ENCODE results near the gene ZNF41.
"Not testable (repeated sequence)": the region's sequence is repeated elsewhere in the genome, so short reads cannot be mapped to it uniquely, and the experiment has no call there.

ZNF41 gene

DNA sequence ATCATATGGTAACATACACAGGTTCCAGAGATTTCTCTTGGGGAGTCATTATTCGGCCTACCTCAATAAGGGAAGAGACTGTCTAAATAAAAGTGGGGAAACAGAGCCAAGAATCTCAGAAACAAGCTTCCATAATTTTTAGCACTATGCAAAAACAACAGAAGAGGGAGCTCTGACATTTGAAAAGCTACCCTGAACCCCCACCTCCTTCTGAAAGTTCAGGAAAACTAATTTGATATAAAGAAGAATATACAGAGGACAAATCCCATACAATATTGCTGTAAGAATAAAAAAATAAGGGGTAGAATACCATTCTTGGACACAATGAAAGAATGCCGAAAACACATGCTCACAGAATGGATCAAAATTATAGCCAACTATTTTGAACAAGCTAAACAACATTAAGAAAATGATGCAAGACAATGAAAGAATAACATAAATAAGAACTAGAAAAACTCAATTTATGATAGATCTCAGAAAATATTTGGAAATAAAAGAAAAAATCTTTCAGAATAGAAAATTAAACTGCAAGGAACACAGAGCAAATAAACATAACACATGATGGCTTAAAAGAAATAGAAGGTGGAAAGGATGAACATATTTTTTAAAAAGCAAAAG, 14.4 kb upstream of the ZNF41 start:
- FAIRE-seq (no peak), DNase-seq (ENCODE audit: extremely low spot score, insufficient read length, low read depth) (no peak)

DNA sequence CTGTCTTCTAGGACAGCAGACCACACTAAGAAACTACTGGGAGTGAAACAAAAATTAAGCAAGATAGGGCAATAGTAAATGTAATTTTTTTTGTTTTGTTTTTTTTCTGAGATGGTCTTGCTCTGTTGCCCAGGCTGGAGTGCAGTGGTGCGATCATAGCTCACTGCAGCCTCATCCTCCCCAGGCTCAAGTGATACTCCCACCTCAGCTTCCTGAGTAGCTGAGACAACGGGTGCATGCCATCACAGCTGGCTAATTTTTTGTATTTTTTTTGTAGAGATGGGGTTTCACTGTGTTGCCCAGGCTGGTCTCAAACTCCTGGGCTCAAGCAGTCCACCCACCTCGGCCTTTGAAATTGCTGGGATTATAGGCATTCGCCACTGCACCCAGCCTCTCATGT, 9.1 kb upstream of the ZNF41 start:
- not testable (repeated sequence) for FAIRE-seq; DNase-seq (ENCODE audit: extremely low spot score, insufficient read length, low read depth)

DNA sequence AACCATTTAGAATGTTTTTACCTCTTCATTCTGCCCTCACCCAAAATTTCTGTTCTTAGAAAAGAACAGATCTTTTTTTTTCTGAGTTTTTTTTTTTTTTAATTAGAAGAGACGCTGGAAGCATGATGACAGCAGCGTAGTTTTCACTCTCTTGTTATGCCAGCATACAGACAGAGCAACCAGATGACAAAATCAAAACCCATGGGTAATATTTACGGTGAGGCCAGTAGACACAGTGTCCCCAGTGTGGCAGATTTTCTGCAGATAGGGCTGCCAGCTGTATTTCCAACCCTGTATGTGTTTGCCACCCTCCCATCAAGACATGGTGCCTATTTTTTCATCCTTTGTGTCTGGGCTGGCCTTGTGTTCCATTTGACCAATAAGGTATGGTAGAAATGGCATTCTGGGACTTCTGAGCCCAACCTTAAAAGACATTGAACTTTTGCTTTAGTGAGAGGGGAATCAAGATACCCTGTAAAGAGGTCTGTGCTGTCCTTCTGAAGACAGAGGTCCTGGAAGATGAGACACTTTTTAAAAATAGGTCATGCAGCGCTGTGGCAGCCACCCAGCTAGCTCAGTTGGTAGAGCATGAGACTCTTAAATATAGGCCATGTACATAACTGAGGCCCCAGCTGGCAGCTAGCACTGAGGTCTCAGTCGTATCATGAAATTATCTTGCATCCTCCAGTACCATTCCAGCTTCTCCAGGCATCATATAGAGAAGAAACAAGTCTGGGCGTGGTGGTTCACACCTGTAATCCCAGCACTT, 6.7 kb upstream of the ZNF41 start:
- DNase-seq (ENCODE audit: extremely low spot score, insufficient read length, low read depth) (no peak), FAIRE-seq (no peak)

DNA sequence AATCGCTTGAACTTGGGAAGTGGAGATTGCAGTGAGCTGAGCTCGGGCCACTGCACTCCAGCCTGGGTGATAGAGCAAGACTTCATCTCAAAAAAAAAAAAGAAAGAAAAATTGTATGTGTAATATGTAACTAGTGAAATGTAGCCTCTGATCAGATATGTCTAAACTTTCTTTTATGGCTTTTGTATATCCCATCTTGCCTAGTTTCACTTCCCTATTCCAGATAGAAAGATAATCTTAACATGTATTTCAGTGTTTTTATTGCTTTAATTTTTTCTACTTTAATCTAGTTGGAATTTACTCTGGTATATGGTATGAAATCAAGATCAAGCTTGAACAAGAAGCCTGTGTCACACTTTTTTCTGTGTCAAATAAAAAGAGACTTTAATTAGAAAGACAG, 1.9 kb upstream of the ZNF41 start:
- no peak for DNase-seq (ENCODE audit: extremely low spot score, insufficient read length, low read depth)
- peak; percentile 66 for FAIRE-seq

DNA sequence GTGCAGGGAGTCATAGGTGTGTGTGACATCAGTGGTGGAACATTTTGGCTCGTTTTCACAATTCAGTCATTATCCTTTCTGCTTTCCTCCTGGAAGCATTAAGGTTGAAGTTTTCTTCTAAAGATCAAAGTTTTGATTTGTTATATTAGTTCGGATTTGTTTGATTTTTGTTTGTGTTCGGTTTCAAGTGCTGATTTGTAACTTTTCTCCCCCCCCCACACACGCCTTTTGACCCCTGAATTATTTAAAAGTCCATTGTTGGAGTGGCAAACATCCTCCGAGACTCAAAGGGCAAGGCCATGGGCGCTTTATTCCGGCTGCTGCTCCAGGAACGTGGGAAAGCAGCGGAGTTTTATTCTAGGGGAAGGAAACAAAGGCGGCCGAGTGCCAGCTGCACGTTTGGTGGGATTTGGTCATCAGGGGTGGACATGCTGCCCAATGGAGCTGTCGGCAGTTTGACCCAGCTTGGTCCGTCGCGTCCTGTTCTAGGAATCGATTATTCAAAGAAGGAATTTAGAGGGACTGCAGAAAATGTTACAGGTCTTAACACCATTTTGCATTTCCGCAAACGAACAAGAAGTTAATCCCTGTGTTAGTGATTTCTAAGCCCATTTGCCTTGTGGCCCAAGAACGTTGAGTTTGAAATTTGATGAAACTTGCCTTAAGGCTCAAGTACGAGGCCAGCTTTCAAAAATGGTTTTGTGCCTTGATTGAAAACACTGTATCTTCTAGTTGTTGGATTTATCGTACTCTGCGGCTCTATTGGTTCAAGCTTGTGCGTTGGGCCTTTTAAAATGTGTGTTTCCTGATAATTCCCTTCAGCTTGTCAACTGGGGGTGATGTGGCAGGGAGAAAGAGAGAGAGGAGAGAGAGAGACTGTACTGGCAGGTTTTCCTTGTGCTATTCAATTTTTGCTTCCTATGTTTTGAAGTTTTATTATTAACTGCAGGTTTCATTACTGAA, 565 bp upstream of the ZNF41 start:
- DNase-seq (ENCODE audit: extremely low spot score, insufficient read length, low read depth) (no peak), FAIRE-seq (peak; percentile 65)

DNA sequence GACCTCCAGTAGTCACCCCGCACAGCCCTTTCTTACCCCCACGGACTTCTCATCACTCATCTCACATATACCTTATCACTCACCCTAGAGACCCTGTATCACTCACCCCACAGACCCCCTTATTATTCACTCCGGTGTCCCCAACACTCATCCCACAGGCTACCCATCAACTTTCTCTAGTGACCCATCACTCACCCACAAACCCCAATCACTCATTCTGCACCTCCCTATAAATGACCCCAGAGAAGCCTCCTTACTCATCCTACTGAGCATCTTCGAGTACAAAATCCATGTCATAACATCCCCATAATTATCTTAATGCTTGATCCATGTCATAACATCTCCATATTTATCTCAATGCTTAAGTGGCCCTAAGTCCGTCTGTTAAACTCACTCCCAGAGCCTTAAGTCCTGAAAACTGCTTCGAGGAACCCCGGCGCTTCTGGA, 934 bp downstream of the ZNF41 start:
- FAIRE-seq: no peak

DNA sequence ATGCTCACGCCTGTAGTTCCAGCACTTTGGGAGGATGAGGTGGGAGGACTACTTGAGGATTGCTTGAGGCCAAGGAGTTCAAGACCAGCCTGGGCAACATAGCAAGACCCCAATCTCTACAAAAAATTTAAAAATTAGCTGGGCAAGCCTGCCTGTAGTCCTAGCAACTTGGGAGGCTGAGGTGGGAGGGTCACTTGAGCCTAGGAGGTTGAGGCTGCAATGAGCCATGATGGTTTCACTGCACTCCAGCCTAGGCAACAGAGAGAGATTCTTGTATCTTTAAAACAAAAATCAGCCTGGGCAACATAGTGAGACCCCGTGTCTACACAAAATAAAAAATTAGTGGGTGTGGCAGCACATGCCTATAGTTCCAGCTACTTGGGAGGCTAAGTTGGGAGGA, 1.9 kb downstream of the ZNF41 start:
- FAIRE-seq: peak; percentile 59
- DNase-seq (ENCODE audit: extremely low spot score, insufficient read length, low read depth): no peak

More for the DNA sequence above, 934 bp downstream of the ZNF41 start:
- DNase-seq (ENCODE audit: extremely low spot score, insufficient read length, low read depth): no peak

DNA sequence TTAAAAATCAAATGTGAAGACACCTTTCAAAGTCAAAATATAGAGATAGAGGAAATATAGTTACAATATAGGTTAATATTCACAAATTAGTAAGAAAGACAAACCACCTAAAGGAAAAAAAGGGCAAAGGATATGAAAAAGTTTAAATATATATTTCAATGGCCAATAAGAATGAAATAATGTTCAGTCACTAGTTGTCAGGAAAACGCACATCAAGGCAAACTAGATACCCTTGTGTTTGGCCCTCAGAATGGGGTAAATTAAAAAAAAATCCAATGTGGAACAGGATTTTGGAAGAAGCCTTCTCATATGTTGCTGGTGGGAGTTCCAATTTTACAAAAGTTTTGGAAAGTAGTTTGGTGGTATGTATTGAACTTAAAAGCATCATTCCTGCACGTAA, 2.4 kb downstream of the ZNF41 start:
- no peak for DNase-seq (ENCODE audit: extremely low spot score, insufficient read length, low read depth)
- FAIRE-seq: no peak

DNA sequence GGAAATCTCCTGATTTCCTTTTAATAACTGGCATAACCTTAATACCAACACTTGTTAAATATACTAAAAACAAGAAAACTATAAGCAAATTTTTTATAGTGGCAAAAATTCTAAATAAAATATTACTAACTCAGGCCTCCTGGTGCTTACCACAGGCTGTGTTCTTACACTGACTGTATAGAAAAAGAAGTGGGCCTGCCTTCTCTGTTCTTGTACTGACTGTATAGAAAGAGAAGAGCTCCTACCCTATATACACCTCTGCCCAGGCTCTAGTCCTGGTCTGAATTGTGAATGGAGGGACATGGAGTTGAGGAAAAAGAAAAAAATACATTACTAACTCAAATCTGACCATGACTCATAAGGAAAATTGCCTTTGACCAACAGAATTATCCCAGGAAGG, 7.5 kb downstream of the ZNF41 start:
- FAIRE-seq: no peak

DNA sequence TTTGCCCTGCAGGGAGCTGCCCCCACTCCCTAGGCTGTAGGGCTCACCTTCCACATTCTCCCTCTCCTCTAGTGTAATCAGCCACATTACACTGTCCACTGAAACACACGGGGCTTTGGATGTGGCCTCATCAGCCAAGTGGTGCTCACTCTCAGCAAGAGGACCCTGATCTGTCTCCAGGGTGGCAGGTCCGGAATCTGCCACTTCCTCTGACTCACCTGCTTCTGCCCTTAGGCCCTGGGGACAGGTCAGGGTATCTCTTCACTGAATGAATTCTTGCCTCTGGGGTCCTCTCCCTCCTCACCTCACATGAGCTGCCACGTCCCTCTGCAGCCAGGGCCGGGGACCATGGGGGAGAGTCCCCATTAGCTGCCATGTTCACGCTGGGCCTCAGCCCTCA, 15.9 kb downstream of the ZNF41 start:
- FAIRE-seq (no peak), DNase-seq (ENCODE audit: extremely low spot score, insufficient read length, low read depth) (no peak)

More for the DNA sequence above, 7.5 kb downstream of the ZNF41 start:
- DNase-seq (ENCODE audit: extremely low spot score, insufficient read length, low read depth): no peak

DNA sequence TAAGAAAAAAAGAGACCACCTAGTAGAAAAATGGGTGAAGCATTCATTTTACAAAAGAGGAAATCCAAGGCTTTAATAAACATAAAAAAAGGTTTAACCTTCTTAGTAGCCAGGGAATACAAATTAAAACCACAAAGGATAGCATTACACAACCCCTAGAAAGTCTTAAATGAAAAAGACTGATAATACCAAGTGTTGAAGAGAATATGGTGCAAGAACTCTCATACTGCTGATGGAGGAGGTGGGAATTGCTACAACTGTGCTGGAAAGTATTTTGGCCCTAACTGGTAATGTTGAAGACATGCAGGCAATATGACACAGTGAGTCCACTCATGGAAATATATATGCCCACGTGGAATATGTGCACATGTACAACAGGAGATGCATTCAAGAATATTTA, 22.5 kb downstream of the ZNF41 start:
- FAIRE-seq (peak; percentile 12), DNase-seq (ENCODE audit: extremely low spot score, insufficient read length, low read depth) (no peak)

DNA sequence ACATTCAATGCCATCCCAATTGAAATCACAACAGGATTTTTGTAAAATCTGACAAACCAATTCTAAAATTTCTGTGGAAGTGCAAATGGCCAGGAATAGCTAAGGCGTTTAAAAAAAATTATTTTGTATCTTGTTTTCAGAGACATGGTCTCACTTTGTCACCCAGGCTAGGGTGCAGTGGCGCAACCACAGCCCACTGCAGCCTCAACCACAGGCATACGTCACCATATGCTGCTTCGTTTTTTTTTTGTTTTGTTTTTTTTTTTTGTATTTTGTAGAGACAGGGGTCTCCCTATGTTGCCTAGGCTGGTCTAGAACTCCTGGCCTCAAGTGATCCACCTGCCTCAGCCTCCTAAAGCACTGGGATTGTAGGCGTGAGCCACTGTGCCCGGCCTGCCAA, 24.5 kb downstream of the ZNF41 start:
- FAIRE-seq: peak; percentile 39
- no peak for DNase-seq (ENCODE audit: extremely low spot score, insufficient read length, low read depth)

DNA sequence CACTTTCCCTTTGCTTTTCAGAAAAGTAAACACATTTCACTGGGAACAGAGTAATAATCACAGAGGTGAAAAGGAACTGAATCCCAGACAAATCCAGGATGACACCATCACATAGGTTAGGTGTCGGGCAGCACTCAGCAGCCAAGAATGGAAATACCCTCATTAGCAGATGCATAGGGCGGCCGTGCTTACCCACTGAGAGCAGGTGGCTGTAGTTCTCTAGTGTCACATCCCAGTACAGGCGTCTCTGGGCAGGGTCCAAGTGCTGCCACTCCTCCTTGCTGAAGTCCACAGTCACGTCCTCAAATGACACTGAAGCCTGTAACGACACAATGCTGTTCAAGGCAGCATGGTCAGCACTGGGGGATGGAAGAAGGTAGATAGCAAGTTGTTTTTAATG, 26.9 kb downstream of the ZNF41 start:
- DNase-seq (ENCODE audit: extremely low spot score, insufficient read length, low read depth) (no peak), FAIRE-seq (no peak)

DNA sequence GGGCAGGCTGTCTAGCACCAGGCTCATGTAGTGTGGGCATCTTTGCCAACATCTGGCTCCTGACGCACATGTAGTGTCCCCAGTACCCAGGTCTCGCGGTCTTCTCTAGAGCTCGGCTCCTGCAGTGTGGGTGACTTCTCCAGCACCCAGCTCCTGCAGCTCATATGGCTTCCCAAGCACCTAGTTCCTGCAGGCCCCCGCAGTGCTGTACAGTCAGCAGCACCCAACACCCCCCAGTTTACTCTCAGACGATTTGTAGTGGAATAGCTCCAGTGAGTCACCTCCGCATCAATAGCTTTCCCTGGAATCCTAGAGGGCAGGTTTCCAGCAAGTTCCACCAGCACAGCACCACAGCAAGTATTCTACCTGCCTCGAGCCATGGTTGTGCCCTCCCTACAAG, 30.9 kb downstream of the ZNF41 start:
- FAIRE-seq (no peak), DNase-seq (ENCODE audit: extremely low spot score, insufficient read length, low read depth) (no peak)

DNA sequence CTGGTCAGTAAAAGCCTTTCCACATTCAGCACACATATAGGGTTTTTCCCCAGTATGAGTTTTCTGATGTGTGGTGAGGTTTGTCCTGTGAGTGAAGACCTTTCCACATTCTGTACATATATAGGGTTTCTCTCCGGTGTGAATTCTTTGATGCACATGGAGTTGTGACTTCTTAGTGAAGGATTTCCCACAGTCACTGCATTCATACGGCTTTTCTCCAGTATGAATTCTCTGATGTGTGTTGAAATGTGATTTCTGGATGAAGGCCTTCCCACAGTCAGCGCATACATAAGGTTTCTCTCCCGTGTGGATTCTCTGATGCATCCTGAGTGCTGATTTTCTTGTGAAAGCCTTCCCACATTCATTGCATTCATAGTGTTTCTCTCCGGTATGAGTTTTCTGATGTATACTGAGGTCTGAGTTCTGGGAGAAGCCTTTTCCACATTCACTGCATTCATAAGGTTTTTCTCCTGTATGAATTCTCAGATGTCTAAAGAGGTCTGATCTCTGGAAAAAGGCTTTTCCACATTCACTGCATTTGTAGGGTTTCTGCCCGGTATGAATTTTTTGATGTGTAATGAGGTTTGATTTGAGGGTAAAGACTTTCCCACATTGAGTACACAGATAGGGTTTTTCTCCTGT, 34.7 kb downstream of the ZNF41 start:
- no peak for DNase-seq (ENCODE audit: extremely low spot score, insufficient read length, low read depth)
- no peak for FAIRE-seq

DNA sequence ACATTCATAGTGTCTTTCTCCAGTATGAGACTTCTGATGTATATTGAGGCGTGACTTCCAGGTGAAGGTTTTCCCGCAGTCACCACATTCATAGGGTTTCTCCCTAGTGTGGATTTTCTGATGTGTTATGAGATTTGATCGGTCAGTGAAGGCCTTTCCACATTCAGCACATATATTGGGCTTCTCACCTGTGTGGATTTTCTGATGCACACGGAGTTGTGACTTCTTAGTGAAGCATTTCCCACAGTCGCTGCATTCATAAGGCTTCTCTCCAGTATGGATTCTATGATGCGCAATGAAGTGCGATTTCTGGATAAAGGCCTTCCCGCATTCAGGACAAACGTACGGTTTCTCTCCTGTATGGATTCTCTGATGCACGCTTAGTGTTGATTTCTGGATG, 35.4 kb downstream of the ZNF41 start:
- DNase-seq (ENCODE audit: extremely low spot score, insufficient read length, low read depth): no peak
- no peak for FAIRE-seq

DNA sequence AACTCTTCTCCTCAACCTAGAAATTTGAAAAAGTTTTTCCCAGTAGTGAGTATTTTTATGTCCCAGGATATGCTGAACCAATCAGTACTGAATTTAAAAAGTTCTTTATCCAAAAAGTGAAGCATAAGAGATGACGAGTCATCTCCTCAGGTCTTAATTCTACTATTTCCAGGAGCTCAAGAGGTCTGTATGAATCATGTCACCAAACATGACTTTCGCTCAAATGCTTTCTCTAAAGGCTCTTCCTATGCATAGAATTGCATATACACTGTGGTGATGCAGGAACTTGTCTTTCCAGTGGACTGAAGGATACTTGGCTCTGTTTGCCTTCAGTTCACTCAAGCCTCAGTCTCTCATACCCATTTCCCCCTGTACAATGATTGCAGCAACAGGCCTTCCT, 36.1 kb downstream of the ZNF41 start:
- DNase-seq (ENCODE audit: extremely low spot score, insufficient read length, low read depth): no peak
- no peak for FAIRE-seq

DNA sequence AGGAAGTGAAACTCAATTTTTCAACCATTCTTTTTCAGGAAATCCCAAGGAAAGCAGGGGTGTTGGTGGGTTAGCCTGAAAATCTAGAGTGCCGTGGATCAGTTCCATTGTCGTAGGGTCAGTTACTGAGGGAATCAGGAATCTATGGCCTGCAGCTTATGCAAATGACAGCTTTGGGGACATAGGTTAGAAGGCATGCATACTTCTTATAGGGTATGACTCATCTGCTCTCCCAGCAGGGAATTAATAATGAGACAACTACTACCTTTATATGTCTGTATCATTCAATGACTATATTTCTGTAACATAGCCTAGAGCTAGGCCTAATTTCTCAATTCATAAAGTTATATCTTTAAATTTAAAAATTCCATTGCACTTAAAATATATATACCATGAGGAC, 36.6 kb downstream of the ZNF41 start:
- no peak for FAIRE-seq

DNA sequence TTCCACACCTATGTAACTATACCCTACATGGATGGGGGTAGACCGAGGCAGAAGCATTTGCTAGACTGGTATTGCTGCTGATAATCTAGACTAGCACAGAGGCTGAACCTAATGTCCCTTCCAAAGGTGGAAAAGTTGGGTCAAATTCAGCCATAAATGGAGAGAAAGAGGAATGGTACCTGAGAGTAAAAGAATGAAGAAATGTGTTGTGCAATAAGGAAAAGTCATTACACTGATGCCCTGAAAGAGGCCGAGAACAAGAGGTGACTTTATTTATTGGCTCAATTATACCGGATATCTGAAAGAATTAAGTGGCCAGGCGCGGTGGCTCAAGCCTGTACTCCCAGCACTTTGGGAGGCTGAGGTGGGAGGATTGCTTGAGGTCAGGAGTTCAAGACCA, 52.1 kb downstream of the ZNF41 start:
- no peak for DNase-seq (ENCODE audit: extremely low spot score, insufficient read length, low read depth)
- FAIRE-seq: no peak

More for the DNA sequence above, 36.6 kb downstream of the ZNF41 start:
- DNase-seq (ENCODE audit: extremely low spot score, insufficient read length, low read depth): no peak

DNA sequence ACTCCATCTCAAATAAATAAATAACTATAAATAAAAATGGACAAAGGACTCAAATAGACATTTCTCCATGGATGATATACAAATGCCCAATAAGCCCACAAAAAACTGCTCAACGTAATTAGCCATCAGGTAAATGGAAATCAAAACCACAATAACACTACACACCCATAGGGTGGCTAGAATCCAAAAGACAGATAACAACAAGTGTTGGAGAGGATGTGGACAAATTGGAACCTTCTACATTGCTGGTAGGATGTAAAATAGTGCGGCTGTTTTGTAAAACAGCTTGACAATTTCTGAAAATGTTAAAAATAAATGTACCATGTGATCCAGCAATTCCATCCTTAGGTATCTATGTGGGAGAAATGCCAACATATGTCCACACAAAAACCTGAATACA, 60.6 kb downstream of the ZNF41 start:
- DNase-seq (ENCODE audit: extremely low spot score, insufficient read length, low read depth): no peak
- no peak for FAIRE-seq
